CD4-positive, alpha-beta T cell treated with Interferon alpha-2 for 1 hour (primary cell): Measurements from ENCODE around the gene FHAD1.

Experiments
- DNase-seq, 2 donors: peaks; one replicate each; pipeline ENCODE4 v3.0.0-alpha.2; 2020 to 2022

FHAD1 gene

DNA sequence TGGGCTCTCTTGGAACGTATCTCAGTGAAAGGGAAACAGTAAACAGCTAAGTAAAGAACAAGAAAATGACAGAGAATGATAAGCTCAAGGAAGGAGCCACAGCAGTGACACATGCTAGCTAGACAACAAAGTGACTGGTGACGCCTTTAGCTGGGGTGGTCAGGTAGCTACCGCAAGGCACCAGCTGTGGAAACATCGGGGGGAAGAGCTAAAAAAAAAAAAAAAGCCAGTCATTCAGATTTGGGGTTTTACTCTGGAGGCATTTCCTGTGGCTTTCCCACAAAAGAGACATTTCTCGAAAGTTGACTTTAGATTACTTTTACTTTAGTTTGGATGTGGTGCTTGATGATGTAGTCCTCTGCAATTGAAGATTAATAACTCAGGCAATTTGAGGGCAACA is 2.1 kb downstream of the FHAD1 start:
- DNase-seq, result peak; percentile 52 to 69

DNA sequence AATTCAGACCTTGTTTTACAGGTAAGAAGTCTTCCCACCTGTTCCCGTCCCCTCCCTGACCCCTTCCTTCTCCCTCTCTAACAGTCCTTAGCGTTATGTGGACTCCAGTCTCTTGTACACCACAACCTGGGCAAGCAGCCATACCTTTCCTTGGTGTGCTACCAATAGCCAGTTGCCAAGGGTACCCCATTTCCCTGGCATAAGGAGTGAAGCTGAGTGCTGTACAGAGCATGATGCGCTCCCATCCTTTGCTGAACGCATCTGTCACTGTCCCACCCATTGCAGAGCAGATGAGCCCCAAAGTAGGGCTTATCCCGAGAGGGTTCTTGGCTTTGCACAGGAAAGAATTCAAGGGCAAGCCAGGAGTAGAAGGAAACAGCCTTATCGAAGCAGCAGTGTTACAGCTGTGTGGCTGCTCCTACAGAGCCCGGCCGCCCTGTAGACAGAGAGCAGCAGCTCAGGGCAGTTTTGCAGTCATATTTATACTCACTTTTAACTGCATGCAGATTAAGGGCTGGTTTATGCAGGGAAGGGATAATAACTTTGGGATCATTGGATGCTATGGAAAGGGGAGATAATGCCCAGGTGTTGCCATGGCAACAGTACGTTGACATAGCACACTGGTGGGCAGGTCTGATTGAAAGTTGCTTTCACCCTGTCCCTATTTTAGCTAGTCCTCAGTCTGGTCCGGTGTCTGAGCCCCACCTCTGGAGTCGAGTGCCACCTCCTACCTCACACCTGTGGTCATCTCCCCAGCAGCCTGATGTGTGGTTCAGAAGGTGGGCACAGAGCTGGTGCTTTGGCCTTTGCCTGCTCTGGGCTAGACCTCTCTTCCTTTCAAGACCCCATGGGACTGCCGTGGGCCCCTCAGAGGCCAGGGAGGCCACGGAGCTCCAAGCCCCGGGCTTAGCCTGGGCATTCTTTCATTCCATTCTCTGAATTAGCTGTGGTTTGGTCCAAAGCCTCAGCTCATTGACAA is 5.1 kb downstream of the FHAD1 start:
- no peak for DNase-seq

GRCh38 chr1:15254559-15254958 is 7.5 kb downstream of the FHAD1 start:
- DNase-seq, result no peak

GRCh38 chr1:15255582-15256149 is 8.6 kb downstream of the FHAD1 start:
- DNase-seq, result no peak

DNA sequence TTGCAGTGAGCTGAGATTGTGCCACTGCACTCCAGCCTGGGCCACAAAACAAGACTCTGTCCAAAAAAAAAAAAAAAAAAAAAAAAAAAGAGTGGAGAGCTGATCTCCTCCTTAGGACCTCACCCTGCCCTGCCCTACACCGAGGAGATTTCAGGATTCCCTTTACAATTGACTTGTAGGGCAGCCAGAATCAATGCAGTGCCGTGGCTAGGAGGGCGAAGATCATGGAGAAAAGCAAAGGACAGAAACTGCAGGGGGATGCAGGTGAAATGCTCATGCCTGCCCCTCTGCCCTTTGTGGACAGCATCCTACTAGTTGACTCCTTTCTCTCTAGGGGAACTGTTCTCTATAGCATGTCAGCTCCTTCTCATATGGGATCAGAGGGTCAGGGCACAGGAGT is 9.6 kb downstream of the FHAD1 start:
- no peak for DNase-seq

DNA sequence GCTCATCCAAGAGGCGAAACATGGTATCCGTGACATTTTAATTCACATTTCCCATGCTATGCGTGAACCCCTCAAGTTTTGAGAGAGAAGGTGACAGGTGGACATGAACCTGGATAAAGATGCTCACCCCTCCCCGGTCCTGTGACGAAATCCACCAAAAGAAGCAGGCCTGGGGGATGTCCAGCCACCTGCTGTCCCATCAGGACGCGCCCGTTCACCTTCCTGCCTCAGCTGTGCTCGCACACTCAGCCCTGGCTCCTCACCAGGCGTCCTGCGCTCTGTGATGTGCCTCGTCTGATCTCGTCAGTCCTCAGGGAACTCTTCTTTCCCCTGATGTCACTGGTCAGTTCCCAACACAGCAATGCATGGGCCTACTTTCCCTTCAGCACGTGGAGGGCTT is 10.3 kb downstream of the FHAD1 start:
- no peak for DNase-seq

GRCh38 chr1:15258833-15259621 is 12.0 kb downstream of the FHAD1 start:
- no peak for DNase-seq

GRCh38 chr1:15259622-15260007 is 12.6 kb downstream of the FHAD1 start:
- DNase-seq, result no peak

DNA sequence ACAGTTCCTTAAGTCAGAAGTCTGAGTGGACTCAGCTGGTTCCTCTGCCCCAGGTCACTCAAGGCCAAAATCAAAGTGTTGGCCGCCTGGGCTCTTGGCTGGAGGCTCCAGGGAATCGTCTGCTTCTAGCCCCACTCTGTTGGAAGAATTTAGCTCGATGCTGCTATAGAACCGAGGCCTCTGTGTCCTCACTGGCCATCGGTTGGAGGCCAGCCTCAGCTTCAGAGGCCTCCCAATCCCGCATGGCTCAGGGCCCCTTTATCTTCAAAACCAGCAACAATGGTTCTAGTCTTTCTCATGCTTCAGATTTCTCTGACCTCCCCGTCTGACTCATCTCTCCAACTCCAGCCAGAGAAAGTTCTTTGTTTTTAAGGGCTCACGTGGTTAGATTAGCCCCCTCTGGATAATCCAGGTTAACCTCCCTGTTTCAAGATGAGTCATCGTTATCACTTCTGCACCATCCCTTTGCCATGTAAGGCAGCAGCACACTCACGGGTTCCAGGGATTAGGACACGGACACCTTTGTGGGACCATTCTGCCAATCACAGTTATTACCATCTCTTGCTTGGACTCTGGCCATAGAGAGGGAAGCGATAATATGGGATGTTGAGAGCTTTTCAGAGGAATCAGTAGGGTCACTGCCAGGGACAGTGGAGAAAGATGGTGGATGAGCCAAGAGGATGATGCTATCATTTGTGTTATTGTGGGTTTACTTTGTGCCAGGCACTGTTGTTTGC is 13.6 kb downstream of the FHAD1 start:
- no peak for DNase-seq

- peak in 1 of 2 donors; percentile 62 for DNase-seq
Observed at GRCh38 chr1:15261155-15262002, 14.4 kb downstream of the FHAD1 start.

- DNase-seq, result no peak
Observed at GRCh38 chr1:15262003-15262377, 15.0 kb downstream of the FHAD1 start.

- no peak for DNase-seq
Observed at GRCh38 chr1:15262706-15263105, 15.7 kb downstream of the FHAD1 start.

GRCh38 chr1:15264769-15265168 is 17.7 kb downstream of the FHAD1 start:
- DNase-seq, result no peak

DNA sequence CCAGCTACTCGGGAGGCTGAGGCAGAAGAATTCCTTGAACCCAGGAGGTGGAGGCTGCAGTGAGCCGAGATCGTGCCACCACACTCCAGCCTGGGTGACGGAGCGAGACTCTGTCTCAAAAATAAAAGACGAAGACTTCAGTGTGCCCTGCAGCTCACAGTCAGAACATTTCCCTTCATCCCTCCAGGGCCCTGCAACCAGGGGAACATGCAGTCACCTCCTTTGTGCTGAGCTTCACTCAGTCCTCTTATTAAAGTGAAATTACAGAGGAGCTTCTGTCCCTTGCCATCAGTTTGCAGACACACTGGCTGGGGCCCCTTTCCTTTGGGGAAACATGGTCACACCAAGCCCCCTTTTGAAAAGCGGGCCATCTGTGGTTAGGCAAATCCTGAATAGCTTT is 24.2 kb downstream of the FHAD1 start:
- no peak for DNase-seq

DNA sequence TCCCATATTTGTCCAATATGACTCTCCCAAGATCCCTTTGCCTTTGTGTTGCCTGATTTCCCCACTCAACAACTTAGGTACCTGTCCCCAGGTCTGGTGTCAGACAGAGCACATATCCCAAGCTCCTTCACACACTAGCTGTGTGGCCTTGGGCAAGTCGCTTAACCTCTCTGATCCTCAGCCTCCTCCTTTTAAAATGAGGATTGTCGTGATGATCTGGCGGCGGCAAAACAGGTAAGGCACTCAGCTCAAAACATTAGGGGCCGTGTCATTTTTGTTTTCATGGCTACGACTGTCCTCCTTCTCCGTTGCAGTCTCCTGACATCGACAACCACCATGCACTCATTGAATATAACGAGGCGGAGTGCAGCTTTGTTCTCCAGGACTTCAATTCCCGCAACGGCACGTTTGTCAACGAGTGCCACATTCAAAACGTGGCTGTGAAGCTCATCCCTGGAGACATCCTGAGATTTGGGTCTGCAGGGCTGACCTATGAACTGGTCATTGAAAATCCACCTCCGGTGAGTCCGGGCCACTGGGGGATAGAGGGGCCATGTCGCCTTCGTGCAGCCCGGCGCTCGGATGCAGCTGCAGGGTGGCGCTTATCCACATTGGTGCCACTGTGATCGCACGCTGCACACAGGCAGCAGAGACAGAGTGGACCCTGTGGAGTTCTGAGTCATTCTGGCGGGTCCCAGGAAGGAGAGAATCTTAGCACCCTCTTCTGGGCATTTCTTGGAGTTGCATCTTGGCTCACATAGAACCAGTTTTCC is 25.2 kb downstream of the FHAD1 start:
- peak; percentile 26 to 36 for DNase-seq

GRCh38 chr1:15272782-15273127 is 25.7 kb downstream of the FHAD1 start:
- no peak for DNase-seq

DNA sequence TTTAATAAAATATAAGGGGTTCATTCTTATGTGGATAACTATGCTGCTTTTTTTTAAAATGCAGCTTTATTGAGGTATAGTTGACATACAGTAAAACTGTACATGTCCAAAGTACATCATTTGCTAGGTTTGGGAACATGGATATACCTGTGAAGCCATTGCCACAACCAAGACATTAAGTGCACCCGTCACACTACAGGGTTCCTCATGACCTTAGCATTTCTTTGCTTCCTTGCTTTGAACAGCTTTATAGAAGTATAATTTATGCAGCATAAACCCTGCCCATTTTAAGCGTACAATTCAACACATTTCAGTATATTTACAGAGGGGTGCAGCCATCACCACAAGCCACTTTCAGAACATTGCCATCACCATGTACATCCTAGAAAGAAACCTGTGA is 26.3 kb downstream of the FHAD1 start:
- DNase-seq, result no peak

GRCh38 chr1:15275921-15276683 is 29.1 kb downstream of the FHAD1 start:
- peak in 1 of 2 donors; percentile 4 for DNase-seq

DNA sequence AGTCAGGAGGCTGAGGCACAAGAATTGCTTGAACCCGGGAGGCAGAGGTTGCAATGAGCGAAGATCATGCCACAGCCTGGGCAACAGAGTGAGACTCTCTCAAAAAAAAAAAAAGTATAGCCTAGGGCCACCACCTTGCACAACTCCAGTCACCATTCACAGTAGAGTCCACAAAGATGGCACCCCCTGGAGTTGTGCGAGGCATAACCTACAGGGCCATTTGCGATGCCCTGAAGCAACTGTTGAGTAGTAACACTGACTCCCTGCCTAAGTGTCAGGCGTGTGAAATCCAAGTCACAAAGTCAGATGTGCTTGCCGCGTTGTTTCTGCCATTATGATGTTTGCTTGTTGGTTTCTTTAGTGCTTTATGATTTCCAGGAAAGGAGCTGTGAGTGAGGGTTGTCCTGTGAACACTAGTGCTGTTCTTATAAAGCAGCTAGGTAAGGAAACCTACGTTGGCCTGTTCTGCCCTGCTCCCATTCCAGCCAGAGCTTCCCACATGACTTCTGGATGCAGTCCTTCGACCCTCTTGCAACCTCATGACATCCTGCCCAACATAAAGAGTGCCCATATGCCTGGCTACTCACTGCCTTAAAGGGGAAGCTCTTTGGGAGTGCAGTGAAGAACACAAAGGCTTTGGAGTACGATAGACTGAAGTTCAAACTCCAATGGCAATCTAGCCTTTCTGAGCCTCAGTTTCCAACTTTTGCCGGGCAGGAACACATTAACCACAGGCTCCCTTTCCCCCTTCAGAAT is 29.8 kb downstream of the FHAD1 start:
- DNase-seq, result no peak

- DNase-seq, result no peak
Observed at GRCh38 chr1:15277447-15277838, 30.4 kb downstream of the FHAD1 start.
